SH-SY5Y (cell line): ENCODE results near the gene STARD9.

Source experiments
- GATA2 ChIP-seq: IDR thresholded peaks from 2 replicates; pipeline ENCODE4 v1.6.1; 2011; ENCODE audit warnings: mild to moderate bottlenecking, low read depth, low read length
- GATA3 ChIP-seq: IDR thresholded peaks from 2 replicates; pipeline ENCODE4 v1.6.1; 2011; ENCODE audit warnings: low read depth, mild to moderate bottlenecking, low read length, moderate library complexity

- no peak for TF ChIP-seq GATA2
- no peak for TF ChIP-seq GATA3
These were observed 155.1 kb downstream of the STARD9 start for GRCh38 chr15:42730536-42730935.
